T47D (cell line): ENCODE results near the gene ERN1.

Source experiments
- DNase-seq, 2 experiments: peaks; one replicate each; pipeline versions ENCODE4 v3.0.0 to v3.0.0-alpha.2; 2011 to 2012; ENCODE audit warnings: low read depth in 1 of 2, low spot score in 1 of 2
- JUND ChIP-seq: IDR thresholded peaks from 2 replicates; pipeline ENCODE4 v1.6.1; 2012; ENCODE audit warnings: low read depth
- in situ Hi-C: cut with HindIII; loops from 2 replicates; pipeline ENCODE4 v1.10.0; 2016; ENCODE audit warnings: low sequenced_read_pairs, low pct_unique_long_range_greater_than_20kb

Gene ERN1

DNA sequence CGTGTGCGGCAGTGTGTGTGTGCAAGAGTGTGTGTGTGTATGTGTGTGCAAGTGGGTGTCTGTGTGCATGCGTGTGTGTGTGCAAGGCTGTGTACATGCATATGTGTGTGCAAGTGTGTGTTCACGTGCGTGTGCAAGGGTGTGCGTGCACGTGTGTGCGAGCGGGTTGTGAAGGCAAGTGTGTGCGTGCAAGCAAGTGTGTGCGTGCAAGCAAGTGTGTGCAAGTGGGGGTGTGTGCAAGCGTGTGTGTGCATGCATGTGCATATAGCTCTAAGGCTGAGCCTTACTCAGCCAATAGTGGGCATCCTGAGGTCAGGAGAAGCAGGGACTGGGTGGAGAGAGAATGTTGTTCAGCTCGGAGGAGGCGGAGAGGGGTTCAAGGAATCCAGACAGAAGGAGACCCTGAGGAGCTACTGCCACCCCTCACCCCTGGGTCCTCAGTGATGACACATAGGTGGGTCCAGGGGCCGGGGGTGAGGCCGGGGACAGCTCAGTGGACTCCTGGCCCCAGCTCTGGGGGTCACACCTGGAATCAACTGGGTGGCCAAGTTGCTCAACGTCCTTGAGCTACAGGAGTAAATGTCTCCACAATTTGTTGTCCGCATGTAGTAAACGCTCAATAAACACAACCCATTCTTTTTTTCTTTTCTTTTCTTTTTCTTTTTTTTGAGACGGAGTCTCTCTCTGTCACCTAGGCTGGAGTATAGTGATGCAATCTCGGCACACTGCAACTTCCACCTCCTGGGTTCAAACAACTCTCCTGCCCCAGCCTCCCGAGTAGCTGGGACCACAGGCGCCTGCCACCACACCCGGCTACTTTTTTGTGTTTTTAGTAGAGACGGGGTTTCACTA, 130.0 kb downstream of the ERN1 start:
- TF ChIP-seq JUND = no peak
- in situ Hi-C loops = no loop called here
- DNase-seq = no peak

GRCh38 chr17:63998721-63999679, 130.9 kb downstream of the ERN1 start:
- TF ChIP-seq JUND = no peak
- in situ Hi-C loops = no loop called here
- DNase-seq = no peak

DNA sequence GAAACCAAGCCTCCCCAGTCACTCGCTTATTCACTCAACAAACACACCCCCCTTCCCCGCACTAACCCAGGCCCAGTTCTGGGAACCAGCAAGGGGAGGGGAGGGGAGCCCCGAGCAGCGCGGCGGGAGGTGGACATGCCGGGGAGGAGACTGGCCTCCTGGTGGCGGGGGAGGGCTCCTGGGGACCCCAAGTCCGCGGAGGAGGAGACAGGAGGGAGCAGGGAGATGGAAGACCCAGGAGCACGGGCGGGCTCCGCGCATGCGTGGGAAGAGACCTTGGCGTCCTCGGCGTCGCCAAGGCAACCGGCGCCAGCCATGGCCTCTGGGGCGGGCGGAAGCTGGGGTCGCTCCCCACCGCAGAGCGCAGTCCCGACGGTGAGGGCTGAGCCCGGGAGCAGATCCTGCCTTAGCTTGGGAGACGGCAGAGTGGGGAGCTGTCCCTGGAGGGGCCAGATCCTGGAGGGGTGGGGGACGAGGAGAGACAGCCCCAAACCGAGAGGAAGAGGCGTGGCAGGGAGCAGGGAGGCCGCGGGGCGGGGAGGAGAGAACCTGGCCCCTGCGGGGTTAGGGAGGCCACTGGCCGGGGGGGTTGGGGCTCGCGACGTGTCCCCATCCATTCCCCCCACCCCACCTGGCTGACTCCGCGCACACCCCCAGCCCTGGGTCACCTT, 131.8 kb downstream of the ERN1 start, which contains the start of gene PRR29:
Gene PRR29, plus strand, starts transcription at position 302 of the 671 bp plus-strand sequence. Its CDS starts 14 bp downstream, at position 316.
- no peak for TF ChIP-seq JUND
- DNase-seq = peak; percentile 77 to 92
- in situ Hi-C loops = no loop called here

GRCh38 chr17:63997341-63998048, 132.4 kb downstream of the ERN1 start:
- in situ Hi-C loops = no loop called here
- DNase-seq = peak; percentile 64 to 77
- TF ChIP-seq JUND = no peak

GRCh38 chr17:63996430-63997182, 133.3 kb downstream of the ERN1 start:
- DNase-seq = no peak
- in situ Hi-C loops = no loop called here
- no peak for TF ChIP-seq JUND

- in situ Hi-C loops = no loop called here
- no peak for DNase-seq
- TF ChIP-seq JUND = no peak
These were observed 134.3 kb downstream of the ERN1 start for GRCh38 chr17:63995626-63996025.

DNA sequence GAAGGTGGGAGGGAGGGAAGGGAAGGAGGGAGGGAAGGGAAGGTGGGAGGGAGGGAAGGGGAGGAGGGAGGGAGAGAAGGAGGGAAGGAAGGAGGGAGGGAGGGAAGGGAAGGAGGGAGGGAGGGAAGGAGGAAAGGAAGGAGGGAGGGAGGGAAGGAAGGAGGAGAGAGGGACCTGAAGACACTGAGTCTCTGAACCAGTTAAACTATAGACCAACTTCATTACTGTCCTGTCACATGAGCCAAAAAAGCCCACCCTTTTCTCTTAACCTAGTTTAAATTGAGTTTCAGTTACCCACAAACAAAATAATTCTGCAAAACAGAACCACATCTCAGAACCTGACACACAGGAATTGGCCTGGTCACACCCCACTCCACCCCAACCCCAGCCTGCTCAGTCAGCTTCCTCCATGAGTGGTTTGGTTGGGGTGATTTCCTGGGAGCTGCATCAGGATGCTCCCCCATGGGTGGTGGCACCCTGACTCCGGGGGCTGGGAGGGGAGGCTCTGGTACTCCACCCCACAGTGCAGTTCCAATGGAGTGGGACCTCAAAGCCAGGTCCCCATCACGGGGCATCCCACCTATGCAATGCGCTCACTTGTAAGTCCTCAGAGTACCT, 136.5 kb downstream of the ERN1 start:
- in situ Hi-C loops = no loop called here
- no peak for TF ChIP-seq JUND
- no peak for DNase-seq

GRCh38 chr17:63991611-63992010, 138.3 kb downstream of the ERN1 start:
- in situ Hi-C loops = no loop called here
- no peak for TF ChIP-seq JUND

DNA sequence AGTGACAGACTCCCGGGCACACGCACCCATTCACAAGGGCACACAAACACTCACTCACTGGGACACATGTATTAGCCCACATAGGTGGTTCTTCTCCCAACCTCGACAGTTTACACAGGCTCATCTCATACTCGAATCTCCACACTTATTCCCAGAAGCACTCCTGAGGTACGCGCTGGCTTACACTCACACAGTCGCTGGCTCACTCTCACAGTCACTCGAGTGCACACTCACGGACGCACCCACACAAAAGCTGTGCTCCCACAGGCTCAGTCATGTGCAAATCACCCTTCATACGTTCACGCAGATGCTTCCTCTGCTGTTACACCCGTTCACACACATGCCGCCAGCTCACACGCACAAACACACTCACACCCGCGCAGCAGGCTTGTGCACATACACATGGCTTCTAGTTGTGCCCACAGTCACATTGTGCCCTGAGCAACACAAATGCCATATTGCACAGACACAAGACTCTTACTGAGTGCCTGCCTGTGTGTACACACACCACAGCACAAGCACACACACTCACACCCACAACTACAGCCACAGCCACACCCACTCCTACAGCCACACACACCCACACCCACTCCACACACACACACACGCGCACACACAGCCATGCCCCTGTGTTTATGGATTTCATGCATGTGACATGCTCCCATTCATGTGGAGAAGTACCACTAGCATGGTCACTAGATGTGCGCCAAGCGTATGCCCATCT, 140.2 kb downstream of the ERN1 start:
- no peak for TF ChIP-seq JUND
- no peak for DNase-seq
- in situ Hi-C loops = no loop called here

More at GRCh38 chr17:63991611-63992010, 138.3 kb downstream of the ERN1 start:
- DNase-seq = no peak
